Activated B cell treated with CpG ODN at 0.5 μM for 24 hours (primary cell): ENCODE measurements around the gene NAP1L1. TPM values are rescaled to one million over a fixed set of nuclear protein-coding genes. Genes with fewer than 3 reads are reported as not detected.

Source experiments
- ATAC-seq: fragments of 200-7000 bp; cut with Tn5 transposase; one replicate; pipeline ENCODE4 v1.10.0; 2021; ENCODE audit warnings: low read depth, mild to moderate bottlenecking, moderate library complexity
- CTCF ChIA-PET: fragments of 350-600 bp; sonication (Branson Sonifier 250); formaldehyde crosslinking; loops from one replicate; lab custom pipeline; 2021; ENCODE audit warnings: antibody characterized with exemption; lab: Charles Lee
- POLR2A ChIA-PET: fragments of 350-600 bp; sonication (Branson Sonifier 250); formaldehyde crosslinking; loops from one replicate; lab custom pipeline; 2021; ENCODE audit warnings: antibody characterized with exemption; lab: Charles Lee
- DNase-seq: peaks from one replicate; pipeline ENCODE4 v3.0.0; 2022
- H3K27ac Mint-ChIP-seq: one replicate; pipeline ENCODE4 v1.8.0; 2020; ENCODE audit warnings: mixed read lengths
- H3K27me3 Mint-ChIP-seq: one replicate; pipeline ENCODE4 v1.8.0; 2021; ENCODE audit warnings: mixed read lengths
- H3K36me3 Mint-ChIP-seq: one replicate; pipeline ENCODE4 v1.8.0; 2021; ENCODE audit warnings: low read depth, mixed read lengths
- H3K4me1 Mint-ChIP-seq: one replicate; pipeline ENCODE4 v1.8.0; 2021; ENCODE audit warnings: mixed read lengths
- H3K4me3 Mint-ChIP-seq: one replicate; pipeline ENCODE4 v1.8.0; 2020; ENCODE audit warnings: mild to moderate bottlenecking, mixed read lengths
- H3K9me3 Mint-ChIP-seq: one replicate; pipeline ENCODE4 v1.8.0; 2020; ENCODE audit warnings: mixed read lengths
- CTCF ChIP-seq: fragments of 200-600 bp; IDR thresholded peaks from one replicate; pipeline ENCODE4 v1.8.0; 2022; ENCODE audit warnings: antibody characterized with exemption, mild to moderate bottlenecking
- intact Hi-C: fragments of 100-400 bp; cut with micrococcal nuclease; formaldehyde crosslinking; loops from one replicate; pipeline ENCODE4 v1.15.1; 2024
- total RNA-seq: library from RNA; stranded (reverse); gene quantifications from 2 replicates; pipeline ENCODE4 v1.2.3, GENCODE V29; 2022

Gene NAP1L1
- total RNA-seq, 1 donor from 2014 or later: 1,185 TPM

GRCh38 chr12:76109879-76110278 lies 25.4 kb upstream of the NAP1L1 start:
- ChIA-PET CTCF (no interaction called here), POLR2A (no interaction called here)
- Mint-ChIP-seq H3K9me3 (no peaks in the 10 kb centered on the region), H3K36me3 (no peaks in the 10 kb centered on the region), H3K27ac (no peak overlapping the region), H3K27me3 (peaks cover 7% of the 10 kb centered on the region), H3K4me1 (no peaks in the 10 kb centered on the region), H3K4me3 (no peak overlapping the region)
- ATAC-seq (no peak), DNase-seq (no peak)
- intact Hi-C loops: no loop called here
- no peak for TF ChIP-seq CTCF

- ATAC-seq (no peak), DNase-seq (no peak)
- intact Hi-C loops: no loop called here
- Mint-ChIP-seq H3K9me3 (no peaks in the 10 kb centered on the region), H3K4me3 (no peak overlapping the region), H3K4me1 (no peaks in the 10 kb centered on the region), H3K27ac (no peak overlapping the region), H3K36me3 (no peaks in the 10 kb centered on the region), H3K27me3 (peaks cover 7% of the 10 kb centered on the region)
- POLR2A ChIA-PET: no interaction called here
- CTCF ChIA-PET: no interaction called here
- no peak for TF ChIP-seq CTCF
These were observed 23.9 kb upstream of the NAP1L1 start for GRCh38 chr12:76108356-76108755.

- POLR2A ChIA-PET: no interaction called here
- Mint-ChIP-seq H3K27me3 (peaks cover 9% of the 10 kb centered on the region), H3K36me3 (no peaks in the 10 kb centered on the region), H3K4me3 (no peak overlapping the region), H3K9me3 (no peaks in the 10 kb centered on the region), H3K27ac (no peak overlapping the region), H3K4me1 (no peaks in the 10 kb centered on the region)
- CTCF ChIA-PET: no interaction called here
- no peak for DNase-seq
- TF ChIP-seq CTCF: no peak
- no peak for ATAC-seq
- intact Hi-C loops: no loop called here
These were observed 22.1 kb upstream of the NAP1L1 start for GRCh38 chr12:76106631-76107030.

GRCh38 chr12:76103958-76104357 lies 19.5 kb upstream of the NAP1L1 start:
- no peaks in the 10 kb centered on the region for H3K36me3 Mint-ChIP-seq
- POLR2A ChIA-PET: no interaction called here
- no peak overlapping the region for H3K4me3 Mint-ChIP-seq
- CTCF ChIA-PET: no interaction called here
- no peaks in the 10 kb centered on the region for H3K9me3 Mint-ChIP-seq
- no peak overlapping the region for H3K27ac Mint-ChIP-seq
- intact Hi-C loops: no loop called here
- H3K27me3 Mint-ChIP-seq: peaks cover 9% of the 10 kb centered on the region
- H3K4me1 Mint-ChIP-seq: no peaks in the 10 kb centered on the region
- no peak for ATAC-seq
- no peak for DNase-seq
- TF ChIP-seq CTCF: no peak

GRCh38 chr12:76101739-76102385 lies 17.4 kb upstream of the NAP1L1 start:
- H3K4me3 Mint-ChIP-seq: no peak overlapping the region
- ChIA-PET POLR2A (no interaction called here), CTCF (no interaction called here)
- no peak for ATAC-seq
- no peaks in the 10 kb centered on the region for H3K36me3 Mint-ChIP-seq
- no peak for TF ChIP-seq CTCF
- no peak for DNase-seq
- no peaks in the 10 kb centered on the region for H3K4me1 Mint-ChIP-seq
- no peaks in the 10 kb centered on the region for H3K9me3 Mint-ChIP-seq
- H3K27ac Mint-ChIP-seq: no peak overlapping the region
- H3K27me3 Mint-ChIP-seq: peaks cover 7% of the 10 kb centered on the region
- intact Hi-C loops: no loop called here
